GM19467 (cell line): ENCODE measurements around the gene NMRAL1.

Experiments used
- ATAC-seq: cut with Tn5 transposase; IDR thresholded peaks from one replicate; pipeline ENCODE4 v1.9.1; 2021; ENCODE audit warnings: mild to moderate bottlenecking, moderate library complexity; ENCODE audit not compliant: unreplicated experiment

The NMRAL1 gene

GRCh38 chr16:4426722-4427372, 47.6 kb downstream of the NMRAL1 start:
- no peak for ATAC-seq

- ATAC-seq: peak; percentile 30
These were observed 48.3 kb downstream of the NMRAL1 start for GRCh38 chr16:4426021-4426684.

- ATAC-seq: peak; percentile 81
These were observed 48.9 kb downstream of the NMRAL1 start, which contains the start of gene DNAJA3 for GRCh38 chr16:4425378-4426020. TSS of gene DNAJA3 (plus strand) at chr16:4425868. CDS start at chr16:4425882, 14 bp downstream.

GRCh38 chr16:4420505-4421105, 53.8 kb downstream of the NMRAL1 start:
- ATAC-seq: no peak

GRCh38 chr16:4419402-4419959, 54.9 kb downstream of the NMRAL1 start:
- ATAC-seq: no peak

GRCh38 chr16:4416200-4417032, 58.0 kb downstream of the NMRAL1 start, which contains the start of gene CORO7:
TSS of gene CORO7 (minus strand) at chr16:4416596. CDS start at chr16:4416518, 78 bp downstream.
- peak; percentile 66 for ATAC-seq

- peak; percentile 2 for ATAC-seq
These were observed 58.8 kb downstream of the NMRAL1 start for GRCh38 chr16:4415538-4416199.

- ATAC-seq: peak; percentile 53
These were observed 60.1 kb downstream of the NMRAL1 start for GRCh38 chr16:4414187-4414917.

- ATAC-seq: no peak
These were observed 61.6 kb downstream of the NMRAL1 start for GRCh38 chr16:4412854-4413253.

GRCh38 chr16:4412159-4412558, 62.3 kb downstream of the NMRAL1 start:
- ATAC-seq: no peak
